ENCODE results near the gene FCGR3A. TPM values are rescaled to one million over a fixed set of nuclear protein-coding genes. Genes with fewer than 3 reads are reported as not detected.

The FCGR3A gene
- total RNA-seq, 1 experiment from 2014 or later = not detected

DNA sequence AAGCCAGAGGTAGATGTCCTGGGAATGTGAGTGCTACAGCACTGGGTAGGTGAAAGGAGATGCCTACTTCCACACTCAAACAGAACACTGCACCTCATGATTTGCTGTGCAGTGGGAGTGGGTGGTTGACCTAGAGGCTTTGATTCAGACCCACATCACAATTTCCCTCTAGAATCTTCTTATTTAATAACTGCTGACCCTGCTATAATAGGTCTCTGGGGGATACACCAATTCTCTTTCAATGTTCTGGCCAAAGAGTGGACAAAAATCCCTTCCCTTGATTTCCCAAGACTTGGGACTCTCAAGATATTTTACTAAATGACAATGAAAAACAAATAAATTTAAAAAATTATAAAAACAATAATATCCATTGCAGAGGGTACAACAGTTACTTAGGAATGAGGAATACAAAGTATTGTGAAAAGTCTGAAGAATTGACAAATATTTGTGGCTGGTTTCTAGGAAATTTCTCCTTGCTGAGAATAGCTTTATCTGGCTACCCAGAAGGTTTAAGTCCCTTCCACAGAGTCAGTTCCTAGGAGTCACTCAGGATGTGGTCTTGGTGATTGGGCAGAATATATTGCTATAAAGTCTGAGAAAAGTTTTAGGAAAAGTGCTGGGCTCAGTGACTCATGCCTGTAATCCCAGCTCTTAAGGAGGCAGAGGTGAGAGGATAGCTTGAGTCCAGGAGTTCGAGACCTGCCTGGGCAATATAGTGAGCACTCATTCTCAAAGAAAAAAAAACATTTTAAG is 46.8 kb downstream of the FCGR3A start:
- DNase-seq = peak; percentile 71
- TF ChIP-seq, protein P1, sequence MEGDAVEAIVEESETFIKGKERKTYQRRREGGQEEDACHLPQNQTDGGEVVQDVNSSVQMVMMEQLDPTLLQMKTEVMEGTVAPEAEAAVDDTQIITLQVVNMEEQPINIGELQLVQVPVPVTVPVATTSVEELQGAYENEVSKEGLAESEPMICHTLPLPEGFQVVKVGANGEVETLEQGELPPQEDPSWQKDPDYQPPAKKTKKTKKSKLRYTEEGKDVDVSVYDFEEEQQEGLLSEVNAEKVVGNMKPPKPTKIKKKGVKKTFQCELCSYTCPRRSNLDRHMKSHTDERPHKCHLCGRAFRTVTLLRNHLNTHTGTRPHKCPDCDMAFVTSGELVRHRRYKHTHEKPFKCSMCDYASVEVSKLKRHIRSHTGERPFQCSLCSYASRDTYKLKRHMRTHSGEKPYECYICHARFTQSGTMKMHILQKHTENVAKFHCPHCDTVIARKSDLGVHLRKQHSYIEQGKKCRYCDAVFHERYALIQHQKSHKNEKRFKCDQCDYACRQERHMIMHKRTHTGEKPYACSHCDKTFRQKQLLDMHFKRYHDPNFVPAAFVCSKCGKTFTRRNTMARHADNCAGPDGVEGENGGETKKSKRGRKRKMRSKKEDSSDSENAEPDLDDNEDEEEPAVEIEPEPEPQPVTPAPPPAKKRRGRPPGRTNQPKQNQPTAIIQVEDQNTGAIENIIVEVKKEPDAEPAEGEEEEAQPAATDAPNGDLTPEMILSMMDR (conservative IDR thresholded peaks at IDR 0.05; ENCODE audit: low read depth, low read length) = no peak
- TF ChIP-seq EZH2 (IDR thresholded peaks at IDR 0.05; ENCODE audit: low read length, unreplicated experiment) (no peak), EZH2phosphoT487 (IDR thresholded peaks at IDR 0.05; ENCODE audit: borderline replicate concordance, low read length) (no peak)
- CTCF ChIA-PET = no interaction called here

DNA sequence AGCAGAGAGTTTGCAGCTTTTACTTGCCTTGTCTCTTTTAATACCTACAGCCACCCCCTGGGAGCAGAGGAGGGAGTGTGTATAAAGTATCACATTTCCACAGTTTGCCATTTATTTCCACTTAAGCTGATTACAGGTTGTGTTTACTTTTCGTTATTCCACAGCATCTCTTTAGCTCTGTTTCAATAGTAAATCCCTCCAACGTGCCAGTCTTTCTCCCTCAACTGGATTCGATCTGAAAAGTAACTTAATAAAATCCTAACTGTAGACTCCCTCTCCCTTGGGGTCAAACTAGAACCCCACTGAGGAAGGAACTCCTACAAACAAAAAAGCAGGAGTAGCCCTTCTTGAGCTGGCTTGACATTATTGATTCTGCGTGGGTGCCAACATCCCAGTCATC is 47.4 kb downstream of the FCGR3A start:
- ATAC-seq = no peak
- Histone ChIP-seq H3K9me3 (ENCODE audit: low read length) (no peaks in the 10 kb centered on the region), H4K20me1 (ENCODE audit: low read length) (no peaks in the 10 kb centered on the region), H2AFZ (ENCODE audit: low read length) (no peak overlapping the region), H3K79me2 (ENCODE audit: low read length) (no peaks in the 10 kb centered on the region), H3F3A (ENCODE audit: low read length, unreplicated experiment) (no peaks in the 10 kb centered on the region), H3K4me2 (ENCODE audit: low read length) (no peak overlapping the region), H3K27me3 (ENCODE audit: low read length) (peaks cover 15% of the 10 kb centered on the region), H3K27ac (ENCODE audit: low read length) (no peak overlapping the region), H3K4me1 (ENCODE audit: insufficient read depth, low read length) (0 out of 2 replicates have a peak, but pooled peaks cover 4% of the 10 kb centered on the region), H3K36me3 (ENCODE audit: low read depth, low read length) (no peaks in the 10 kb centered on the region), H3K9ac (ENCODE audit: low read length) (no peak overlapping the region), H3K4me3 (ENCODE audit: low read length) (no peak overlapping the region), H3K9me2 (replicated peaks; ENCODE audit: low read length) (no peaks in the 10 kb centered on the region)
- ChIA-PET CTCF (no interaction called here), POLR2A (ENCODE audit: unreplicated experiment) (no interaction called here)
- no peak for DNase-seq
- intact Hi-C loops (cut with micrococcal nuclease) = no loop called here
- BruUV-seq (replicated peaks) = no TSS peak
- TF ChIP-seq EZH2 (IDR thresholded peaks at IDR 0.05; ENCODE audit: low read length, unreplicated experiment) = no peak
- TF ChIP-seq EZH2phosphoT487 (IDR thresholded peaks at IDR 0.05; ENCODE audit: borderline replicate concordance, low read length) = no peak
- TF ChIP-seq, protein P1 (conservative IDR thresholded peaks at IDR 0.05; ENCODE audit: low read depth, low read length) = no peak

More for the DNA sequence above, 46.8 kb downstream of the FCGR3A start:
- no peak overlapping the region for H3K4me3 ChIP-seq (ENCODE audit: low read length)
- intact Hi-C loops (cut with micrococcal nuclease) = no loop called here
- no peaks in the 10 kb centered on the region for H3K79me2 ChIP-seq (ENCODE audit: low read length)
- H3K9me3 ChIP-seq (ENCODE audit: low read length) = no peaks in the 10 kb centered on the region
- ATAC-seq = peak; percentile 64
- no peak overlapping the region for H2AFZ ChIP-seq (ENCODE audit: low read length)
- BruUV-seq (replicated peaks) = no TSS peak
- POLR2A ChIA-PET (ENCODE audit: unreplicated experiment) = no interaction called here
- no peaks in the 10 kb centered on the region for H3K9me2 ChIP-seq (replicated peaks; ENCODE audit: low read length)
- no peak overlapping the region for H3K4me2 ChIP-seq (ENCODE audit: low read length)
- H4K20me1 ChIP-seq (ENCODE audit: low read length) = no peaks in the 10 kb centered on the region
- H3K36me3 ChIP-seq (ENCODE audit: low read depth, low read length) = no peaks in the 10 kb centered on the region
- H3F3A ChIP-seq (ENCODE audit: low read length, unreplicated experiment) = no peaks in the 10 kb centered on the region
- H3K4me1 ChIP-seq (ENCODE audit: insufficient read depth, low read length) = 0 out of 2 replicates have a peak, but pooled peaks cover 4% of the 10 kb centered on the region
- H3K27ac ChIP-seq (ENCODE audit: low read length) = no peak overlapping the region
- no peak overlapping the region for H3K9ac ChIP-seq (ENCODE audit: low read length)
- H3K27me3 ChIP-seq (ENCODE audit: low read length) = peaks cover 9% of the 10 kb centered on the region

DNA sequence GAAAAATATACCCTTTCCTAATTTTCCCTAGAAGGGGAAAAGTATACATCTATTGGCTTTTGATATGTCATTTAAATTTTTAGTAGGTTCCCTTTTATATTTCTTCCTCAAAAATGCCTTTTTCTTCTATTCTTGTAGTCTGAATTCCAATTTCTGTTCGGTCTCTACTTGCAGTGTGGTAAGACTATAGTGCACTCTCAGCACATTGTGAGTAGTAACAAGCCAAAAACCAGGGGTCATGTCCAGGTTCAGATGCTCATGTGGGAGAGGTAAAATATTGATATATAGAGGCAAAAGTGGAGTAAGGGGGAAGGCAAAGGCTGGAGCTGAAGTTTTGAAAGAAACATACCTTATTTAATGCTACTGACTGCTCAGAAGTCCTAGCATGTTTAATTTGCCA is 48.4 kb downstream of the FCGR3A start:
- H3K9ac ChIP-seq (ENCODE audit: low read length) = no peak overlapping the region
- no peaks in the 10 kb centered on the region for H3F3A ChIP-seq (ENCODE audit: low read length, unreplicated experiment)
- no peak overlapping the region for H3K4me2 ChIP-seq (ENCODE audit: low read length)
- CTCF ChIA-PET = no interaction called here
- H2AFZ ChIP-seq (ENCODE audit: low read length) = no peak overlapping the region
- no TSS peak for BruUV-seq (replicated peaks)
- no peak overlapping the region for H3K4me3 ChIP-seq (ENCODE audit: low read length)
- peaks cover 20% of the 10 kb centered on the region for H3K27me3 ChIP-seq (ENCODE audit: low read length)
- no peak overlapping the region for H3K27ac ChIP-seq (ENCODE audit: low read length)
- intact Hi-C loops (cut with micrococcal nuclease) = no loop called here
- TF ChIP-seq EZH2 (IDR thresholded peaks at IDR 0.05; ENCODE audit: low read length, unreplicated experiment) = no peak
- TF ChIP-seq, protein P1 (conservative IDR thresholded peaks at IDR 0.05; ENCODE audit: low read depth, low read length) = no peak
- no peak for TF ChIP-seq EZH2phosphoT487 (IDR thresholded peaks at IDR 0.05; ENCODE audit: borderline replicate concordance, low read length)
- no peaks in the 10 kb centered on the region for H3K4me1 ChIP-seq (ENCODE audit: insufficient read depth, low read length)
- H3K36me3 ChIP-seq (ENCODE audit: low read depth, low read length) = no peaks in the 10 kb centered on the region
- no peaks in the 10 kb centered on the region for H3K9me2 ChIP-seq (replicated peaks; ENCODE audit: low read length)
- no peaks in the 10 kb centered on the region for H4K20me1 ChIP-seq (ENCODE audit: low read length)
- DNase-seq (no peak), ATAC-seq (no peak)
- POLR2A ChIA-PET (ENCODE audit: unreplicated experiment) = no interaction called here
- H3K79me2 ChIP-seq (ENCODE audit: low read length) = no peaks in the 10 kb centered on the region
- H3K9me3 ChIP-seq (ENCODE audit: low read length) = no peaks in the 10 kb centered on the region
